LNCAP (cell line): ENCODE results near the gene IGF2.

Experiments
- TF ChIP-seq, protein P1 (sequence below): fragments of 450-650 bp; IDR thresholded peaks from 2 replicates; pipeline ENCODE4 v1.5.1; 2017; ENCODE audit warnings: mild to moderate bottlenecking

IGF2 gene

DNA sequence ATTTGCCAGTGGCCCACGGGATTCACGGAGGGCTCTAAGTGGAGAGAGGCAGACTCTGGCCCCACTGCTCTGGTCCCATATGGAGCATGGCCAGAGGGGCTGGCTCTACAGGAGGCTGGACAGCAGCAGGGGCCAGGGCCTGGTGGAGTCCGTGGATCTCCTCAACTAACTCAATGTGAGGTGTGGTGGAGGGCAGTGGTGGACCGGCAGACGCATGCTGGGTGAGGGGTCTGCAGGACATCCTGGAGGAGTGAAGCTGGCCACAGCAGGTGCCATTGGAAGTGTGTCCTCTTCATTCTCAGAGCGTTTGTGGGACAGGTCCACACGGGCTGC lies 15.6 kb downstream of the IGF2 start:
- TF ChIP-seq, protein P1, sequence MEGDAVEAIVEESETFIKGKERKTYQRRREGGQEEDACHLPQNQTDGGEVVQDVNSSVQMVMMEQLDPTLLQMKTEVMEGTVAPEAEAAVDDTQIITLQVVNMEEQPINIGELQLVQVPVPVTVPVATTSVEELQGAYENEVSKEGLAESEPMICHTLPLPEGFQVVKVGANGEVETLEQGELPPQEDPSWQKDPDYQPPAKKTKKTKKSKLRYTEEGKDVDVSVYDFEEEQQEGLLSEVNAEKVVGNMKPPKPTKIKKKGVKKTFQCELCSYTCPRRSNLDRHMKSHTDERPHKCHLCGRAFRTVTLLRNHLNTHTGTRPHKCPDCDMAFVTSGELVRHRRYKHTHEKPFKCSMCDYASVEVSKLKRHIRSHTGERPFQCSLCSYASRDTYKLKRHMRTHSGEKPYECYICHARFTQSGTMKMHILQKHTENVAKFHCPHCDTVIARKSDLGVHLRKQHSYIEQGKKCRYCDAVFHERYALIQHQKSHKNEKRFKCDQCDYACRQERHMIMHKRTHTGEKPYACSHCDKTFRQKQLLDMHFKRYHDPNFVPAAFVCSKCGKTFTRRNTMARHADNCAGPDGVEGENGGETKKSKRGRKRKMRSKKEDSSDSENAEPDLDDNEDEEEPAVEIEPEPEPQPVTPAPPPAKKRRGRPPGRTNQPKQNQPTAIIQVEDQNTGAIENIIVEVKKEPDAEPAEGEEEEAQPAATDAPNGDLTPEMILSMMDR, result no peak

DNA sequence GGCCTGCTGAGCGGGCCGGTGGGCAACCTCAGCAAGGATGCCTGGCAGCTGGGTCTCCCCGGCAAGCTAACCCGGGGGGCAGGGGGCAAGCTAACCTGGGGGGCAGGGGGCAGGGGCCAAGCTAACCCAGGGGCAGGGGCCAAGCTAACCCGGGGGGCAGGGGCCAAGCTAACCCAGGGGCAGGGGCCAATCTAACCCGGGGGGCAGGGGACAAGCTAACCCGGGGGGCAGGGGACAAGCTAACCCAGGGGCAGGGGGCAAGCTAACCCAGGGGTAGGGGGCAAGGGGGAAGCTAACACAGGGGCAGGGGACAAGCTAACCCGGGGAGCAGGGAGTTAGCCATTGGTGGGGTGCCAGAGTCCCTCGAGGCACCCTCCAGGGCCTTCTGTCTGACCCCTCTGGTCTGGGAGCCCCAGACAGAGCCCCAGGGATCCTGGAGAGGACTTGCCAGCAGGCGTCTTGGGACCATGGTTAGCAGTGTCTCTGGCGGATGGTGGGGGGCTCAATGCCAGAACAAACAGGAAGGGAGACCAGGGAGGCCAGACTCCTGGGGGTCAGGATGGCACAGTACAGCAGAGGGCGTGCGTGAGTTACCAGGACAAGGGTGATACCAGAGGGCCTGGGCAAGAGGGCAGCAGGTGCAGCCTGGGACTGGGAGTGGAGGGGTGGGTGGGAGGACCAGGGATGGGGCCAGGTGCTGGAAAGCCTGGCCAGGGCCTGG lies 16.1 kb downstream of the IGF2 start:
- TF ChIP-seq, protein P1, result no peak

DNA sequence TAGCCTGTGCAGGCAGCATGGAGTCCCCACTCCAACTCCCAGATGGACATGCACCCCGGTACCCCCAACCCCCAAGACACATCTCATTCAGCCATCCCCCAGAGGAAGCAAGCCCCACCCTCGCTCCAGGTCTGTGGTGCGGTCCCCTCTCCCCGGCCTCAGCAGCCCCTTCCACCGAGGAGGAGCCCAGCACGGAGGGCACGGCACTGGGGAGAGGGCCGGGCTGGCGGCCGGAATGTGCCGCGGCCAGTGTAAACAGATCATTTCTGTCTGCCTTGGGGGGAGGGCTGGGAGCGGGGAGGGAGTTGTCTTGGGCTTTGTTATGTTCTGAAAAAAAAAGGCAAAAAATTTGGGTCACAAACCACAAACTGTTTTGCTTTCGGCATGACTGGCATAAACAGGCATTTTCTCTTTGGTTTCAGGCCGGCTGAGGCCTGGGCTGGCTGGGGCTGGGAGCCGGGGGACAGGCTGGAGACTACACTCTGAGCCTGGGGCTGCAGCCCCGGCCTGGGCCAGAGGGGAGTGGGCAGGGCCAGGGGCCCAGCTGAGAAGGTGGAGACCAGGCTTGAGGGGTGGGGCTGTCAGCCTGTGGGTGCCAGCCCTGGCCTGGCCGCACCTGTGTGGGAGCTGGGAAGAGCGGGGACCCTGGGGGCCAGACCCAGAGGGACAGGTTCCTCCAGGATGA lies 16.8 kb downstream of the IGF2 start:
- TF ChIP-seq, protein P1, result no peak

DNA sequence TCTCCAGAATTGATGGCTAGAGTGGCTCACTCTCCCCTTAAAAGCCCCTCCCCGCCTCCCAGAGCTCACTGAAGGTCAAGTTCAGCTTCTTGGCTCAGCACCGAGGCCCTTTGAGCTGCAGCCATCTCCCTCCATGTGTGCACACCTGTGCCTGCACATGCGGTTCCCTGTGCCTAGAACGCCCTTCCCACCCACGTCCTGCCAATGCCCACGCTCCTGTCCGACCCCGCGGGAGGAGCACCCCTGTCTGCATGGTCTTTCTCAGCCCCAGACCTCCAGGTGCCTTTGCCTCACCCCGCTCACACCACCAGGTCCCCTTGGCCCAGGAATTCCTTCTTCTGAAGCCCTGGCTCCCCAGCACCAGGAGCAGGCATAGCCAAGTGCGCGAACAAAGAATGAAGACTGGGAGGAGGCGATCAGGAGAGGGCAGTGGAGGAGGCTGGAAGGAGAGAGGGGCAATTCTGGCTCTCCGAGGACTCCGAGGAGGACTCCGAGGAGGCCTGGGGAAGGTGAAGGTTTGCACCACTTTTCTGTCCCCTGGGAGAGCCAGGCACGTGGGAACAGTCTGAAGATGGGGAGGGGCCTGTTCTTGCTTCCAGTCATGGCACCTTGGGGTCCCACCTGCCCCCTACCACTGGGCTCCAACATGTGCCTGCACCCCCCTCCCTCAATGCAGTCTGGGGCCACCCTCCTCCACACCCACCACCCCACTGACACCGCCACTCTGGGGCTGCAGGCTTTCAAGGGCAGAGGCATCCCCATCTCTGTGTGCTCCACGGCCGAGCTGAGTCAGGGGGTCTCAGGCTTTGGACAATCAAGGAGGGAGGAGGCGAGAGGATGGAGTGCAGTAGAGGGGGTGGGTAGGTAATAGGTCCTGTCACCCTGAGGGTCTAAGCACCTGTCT lies 17.7 kb downstream of the IGF2 start:
- TF ChIP-seq, protein P1, result no peak

DNA sequence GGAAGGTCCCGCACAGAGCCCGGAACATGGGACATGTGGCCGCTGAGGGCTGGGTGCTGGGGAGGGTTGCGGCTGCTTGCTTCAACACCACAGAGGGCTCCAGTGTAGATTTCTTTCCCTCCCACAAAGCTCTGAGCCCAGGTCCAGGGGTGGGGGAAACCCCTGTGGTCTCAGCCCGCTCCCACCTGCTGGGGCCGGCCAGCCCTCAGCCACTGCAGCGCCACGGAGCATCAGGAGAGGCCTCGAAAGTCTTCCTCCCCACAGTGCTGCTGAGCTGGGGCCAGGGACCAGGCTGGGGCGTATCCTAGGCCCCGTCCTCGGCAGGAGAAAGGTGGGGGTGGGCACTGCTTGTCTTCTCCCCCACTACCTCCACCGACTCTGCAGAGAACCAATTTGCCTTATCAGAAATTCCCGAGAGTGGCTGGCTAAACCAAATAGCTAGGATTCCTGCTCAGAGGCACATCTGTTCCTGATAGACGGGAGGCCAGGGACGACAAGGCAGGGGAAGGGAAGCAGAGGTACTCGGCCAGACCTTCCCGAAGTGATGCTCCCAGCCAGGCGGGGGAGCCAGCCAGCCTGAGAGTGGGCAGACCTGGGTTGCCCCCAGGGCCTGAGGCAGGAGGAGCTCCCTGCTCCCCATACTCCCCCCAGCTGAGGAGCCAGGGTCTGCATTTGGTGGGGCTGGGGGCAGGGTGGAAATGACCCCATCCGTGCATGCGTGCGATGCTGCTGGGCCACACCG lies 18.7 kb downstream of the IGF2 start:
- TF ChIP-seq, protein P1, result no peak

- TF ChIP-seq, protein P1, result no peak
Measured at GRCh38 chr11:2118677-2119076, 20.5 kb downstream of the IGF2 start.

- TF ChIP-seq, protein P1, result no peak
Measured at GRCh38 chr11:2116680-2117079, 22.5 kb downstream of the IGF2 start.
